Activated gamma-delta T cell treated with anti-CD3 and anti-CD28 coated beads, Interleukin-2, amount 50 U/mL, for 16 hours (primary cell): ENCODE measurements around the gene CASP8AP2.
A peak's percentile ranks its signal among the peaks of the same experiment; 100 is the strongest.
"Not testable (repeated sequence)": the region's sequence is repeated elsewhere in the genome, so short reads cannot be mapped to it uniquely, and the experiment has no call there.

Experiments used
- DNase-seq: peaks from one replicate; pipeline ENCODE4 v3.0.0-alpha.2; 2020; ENCODE audit warnings: low read depth

CASP8AP2 gene

GRCh38 chr6:89819336-89820130 is 10.1 kb upstream of the CASP8AP2 start, which contains the start of gene MDN1:
TSS of gene MDN1 (minus strand) at chr6:89819794. CDS start at chr6:89819607, 187 bp downstream.
- DNase-seq: peak; percentile 78

DNA sequence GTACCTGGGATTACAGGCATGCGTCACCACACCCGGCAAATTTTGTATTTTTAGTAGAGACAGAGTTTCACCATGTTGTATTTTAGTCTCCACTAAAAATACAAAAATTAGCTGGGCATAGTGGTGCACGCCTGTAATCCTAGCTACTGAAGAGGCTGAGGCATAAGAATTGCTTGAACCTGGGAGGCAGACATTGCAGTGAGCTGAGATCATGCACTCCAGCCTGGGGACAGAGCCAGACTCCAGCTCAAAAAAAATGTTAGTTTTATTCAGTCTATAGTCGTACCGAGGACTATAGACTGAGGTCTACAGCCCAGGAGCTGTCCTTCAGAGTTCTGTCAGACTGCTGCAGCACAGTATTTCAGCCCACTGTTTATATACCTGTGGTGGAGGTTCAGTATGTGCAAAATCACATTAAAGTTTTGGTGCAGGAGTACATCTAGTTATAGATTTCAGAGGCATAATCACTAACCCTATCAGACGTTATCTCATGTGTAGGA is 3.6 kb upstream of the CASP8AP2 start:
- DNase-seq: no peak

- not testable (repeated sequence) for DNase-seq
Measured at GRCh38 chr6:89828475-89828987, 1.1 kb upstream of the CASP8AP2 start.

DNA sequence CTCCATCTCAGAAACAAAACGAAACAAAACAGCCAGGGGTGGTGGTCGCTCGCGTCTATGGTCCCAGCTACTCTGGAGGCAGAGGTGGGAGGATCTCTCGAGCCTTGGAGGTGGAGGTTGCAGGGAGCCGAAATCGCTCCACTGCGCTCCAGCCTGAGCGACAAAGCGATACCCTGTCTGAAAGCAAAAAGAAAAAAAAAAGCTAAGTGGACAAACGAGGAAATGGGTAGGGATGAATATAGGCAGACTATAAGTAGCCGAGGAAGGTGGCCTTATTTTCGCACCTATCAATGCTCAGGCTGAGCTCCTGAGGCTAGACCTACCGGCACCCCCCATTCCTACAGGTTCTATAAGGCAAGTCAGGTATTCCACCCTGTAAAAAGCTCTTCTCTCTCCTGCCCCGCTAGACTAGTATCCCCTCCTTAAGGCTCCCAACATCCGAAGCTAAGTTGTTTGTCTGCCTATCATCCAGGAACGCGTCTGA is 650 bp upstream of the CASP8AP2 start:
- no peak for DNase-seq

DNA sequence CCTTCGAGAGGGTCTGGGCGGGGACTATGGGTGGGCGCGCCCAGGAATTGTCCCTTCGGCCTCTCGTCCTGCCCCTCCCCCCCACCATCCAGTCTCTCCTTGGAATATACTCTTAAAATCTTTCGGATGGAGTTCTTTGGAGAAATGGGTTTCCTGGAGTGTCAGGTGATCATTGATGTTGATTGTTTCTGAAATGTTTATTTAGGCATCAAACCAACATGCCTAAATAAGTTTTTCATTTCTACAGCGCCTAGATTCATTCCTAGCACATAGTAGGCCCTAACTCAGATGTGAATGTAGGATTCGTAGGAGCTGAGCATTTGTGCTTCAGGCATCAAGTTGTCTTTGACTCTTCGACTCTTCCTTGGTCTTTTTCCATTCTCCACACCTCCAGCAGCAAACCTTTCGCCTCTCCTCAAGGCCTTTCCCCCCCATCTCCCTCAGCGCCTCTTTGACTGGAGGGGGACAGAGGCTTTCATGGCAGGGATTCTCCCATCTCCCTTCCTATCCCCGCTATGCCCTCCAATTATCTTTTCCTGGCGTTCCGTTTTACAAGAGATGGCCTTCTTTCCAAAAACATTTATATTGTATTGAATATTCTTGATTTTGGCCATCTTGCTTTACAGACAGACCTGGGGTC is 610 bp downstream of the CASP8AP2 start:
- DNase-seq: no peak

- no peak for DNase-seq
Measured at GRCh38 chr6:89834884-89835792, 5.5 kb downstream of the CASP8AP2 start.

DNA sequence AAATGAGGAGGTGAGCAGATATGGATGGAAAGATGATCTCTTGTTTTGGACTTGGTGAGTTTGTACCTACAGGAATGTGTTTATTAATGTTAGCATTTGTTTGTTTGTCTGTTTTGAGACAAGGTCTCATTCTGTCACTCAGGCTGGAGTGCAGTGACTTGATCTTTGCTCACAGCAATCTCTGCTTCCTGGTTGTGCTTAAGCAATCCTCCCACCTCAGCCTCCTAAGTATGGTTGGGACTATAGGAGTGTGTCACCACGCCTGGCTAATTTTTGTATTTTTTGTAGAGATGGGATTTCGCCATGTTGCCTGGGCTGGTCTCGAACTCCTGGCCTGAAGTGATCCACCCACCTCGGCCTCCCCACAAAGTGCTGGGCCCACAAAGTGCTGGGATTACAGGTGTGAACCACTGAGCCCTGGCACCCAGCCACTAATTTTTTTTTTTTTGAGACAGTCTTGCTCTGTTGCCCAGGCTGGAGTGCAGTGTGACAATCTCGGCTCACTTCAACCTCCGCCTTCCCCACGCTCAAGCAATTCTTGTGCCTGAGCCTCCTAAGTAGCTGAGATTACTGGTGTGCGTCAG is 7.1 kb downstream of the CASP8AP2 start:
- DNase-seq: no peak

GRCh38 chr6:89840538-89840937 is 10.9 kb downstream of the CASP8AP2 start:
- DNase-seq: no peak

- no peak for DNase-seq
Measured at GRCh38 chr6:89842228-89842627, 12.5 kb downstream of the CASP8AP2 start.

DNA sequence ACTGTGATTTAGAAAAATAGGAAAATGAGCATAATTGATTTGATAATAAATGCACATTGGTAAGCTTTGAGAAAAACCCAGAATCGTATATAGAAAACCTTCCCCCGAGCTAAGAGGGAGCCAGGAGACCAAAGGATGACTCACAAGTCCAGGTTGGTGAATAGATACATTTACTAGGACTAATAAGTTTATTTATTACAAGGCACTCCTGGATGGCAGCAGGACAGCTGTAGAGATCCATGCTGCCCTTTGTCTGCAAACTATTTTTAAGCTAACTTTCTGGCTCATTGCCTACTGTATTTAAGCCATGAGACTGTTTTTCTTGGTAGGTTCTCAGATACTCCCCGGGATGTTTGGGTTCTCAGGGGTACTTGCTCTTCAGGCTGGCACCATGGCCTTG is 13.4 kb downstream of the CASP8AP2 start:
- no peak for DNase-seq

- DNase-seq: not testable (repeated sequence)
Measured at GRCh38 chr6:89847513-89847912, 17.8 kb downstream of the CASP8AP2 start.

GRCh38 chr6:89853068-89853467 is 23.4 kb downstream of the CASP8AP2 start:
- DNase-seq: no peak

GRCh38 chr6:89858041-89858440 is 28.4 kb downstream of the CASP8AP2 start:
- DNase-seq: no peak

DNA sequence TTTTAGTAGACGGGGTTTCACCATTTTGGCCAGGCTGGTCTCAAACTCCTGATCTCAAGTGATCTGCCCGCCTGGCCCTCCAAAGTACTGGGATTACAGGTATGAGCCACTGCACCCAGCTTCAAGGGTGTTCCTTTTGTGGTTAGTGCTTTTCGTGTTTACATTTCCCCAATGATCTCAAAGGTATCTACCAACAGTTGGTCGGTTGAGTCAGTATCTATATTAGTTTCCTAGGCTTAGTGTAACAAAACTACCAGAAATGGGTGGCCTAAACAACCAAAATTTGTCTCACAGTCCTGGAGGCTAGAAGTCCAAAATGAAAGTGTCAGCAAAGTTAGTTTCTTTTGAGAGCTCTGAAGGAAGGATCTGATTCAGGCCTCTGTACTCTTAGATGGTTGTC is 30.1 kb downstream of the CASP8AP2 start:
- DNase-seq: no peak

DNA sequence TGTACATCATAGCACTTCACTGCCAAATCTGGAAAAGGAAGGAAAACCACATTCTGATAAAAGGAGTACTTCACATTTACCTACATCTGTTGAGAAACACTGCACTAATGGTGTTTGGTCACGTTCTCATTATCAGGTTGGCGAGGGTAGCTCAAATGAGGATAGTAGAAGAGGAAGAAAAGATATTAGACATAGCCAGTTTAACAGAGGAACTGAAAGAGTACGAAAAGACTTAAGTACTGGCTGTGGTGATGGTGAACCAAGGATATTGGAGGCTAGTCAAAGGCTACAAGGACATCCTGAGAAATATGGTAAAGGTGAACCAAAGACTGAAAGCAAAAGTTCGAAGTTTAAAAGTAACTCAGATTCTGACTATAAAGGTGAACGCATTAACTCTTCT is 32.6 kb downstream of the CASP8AP2 start:
- DNase-seq: no peak

DNA sequence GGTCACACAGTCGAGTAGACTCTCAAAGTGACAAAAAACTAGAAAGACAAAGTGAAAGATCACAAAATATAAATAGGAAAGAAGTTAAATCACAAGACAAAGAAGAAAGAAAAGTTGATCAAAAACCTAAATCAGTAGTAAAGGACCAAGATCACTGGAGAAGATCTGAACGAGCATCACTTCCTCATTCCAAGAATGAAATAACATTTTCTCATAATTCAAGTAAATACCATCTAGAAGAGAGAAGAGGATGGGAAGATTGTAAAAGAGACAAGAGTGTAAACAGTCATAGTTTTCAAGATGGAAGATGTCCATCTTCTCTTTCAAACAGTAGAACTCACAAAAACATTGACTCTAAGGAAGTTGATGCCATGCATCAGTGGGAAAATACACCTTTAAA is 33.0 kb downstream of the CASP8AP2 start:
- DNase-seq: no peak

DNA sequence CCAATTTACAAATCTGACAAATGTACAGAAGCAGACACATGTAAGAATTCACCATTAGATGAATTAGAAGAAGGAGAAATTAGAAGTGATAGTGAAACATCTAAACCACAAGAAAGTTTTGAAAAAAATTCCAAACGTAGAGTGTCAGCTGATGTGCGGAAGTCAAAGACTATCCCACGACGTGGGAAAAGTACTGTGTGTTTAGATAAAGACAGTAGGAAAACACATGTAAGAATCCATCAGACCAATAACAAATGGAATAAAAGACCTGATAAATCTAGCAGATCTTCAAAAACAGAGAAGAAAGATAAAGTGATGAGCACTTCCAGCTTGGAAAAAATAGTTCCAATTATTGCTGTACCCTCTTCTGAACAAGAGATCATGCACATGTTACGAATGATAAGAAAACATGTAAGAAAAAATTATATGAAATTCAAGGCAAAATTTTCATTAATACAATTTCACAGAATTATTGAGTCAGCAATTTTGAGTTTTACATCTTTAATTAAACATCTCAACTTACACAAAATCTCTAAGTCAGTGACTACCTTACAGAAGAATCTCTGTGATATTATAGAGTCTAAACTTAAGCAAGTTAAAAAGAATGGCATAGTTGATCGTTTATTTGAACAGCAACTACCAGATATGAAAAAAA is 36.5 kb downstream of the CASP8AP2 start:
- DNase-seq: no peak

DNA sequence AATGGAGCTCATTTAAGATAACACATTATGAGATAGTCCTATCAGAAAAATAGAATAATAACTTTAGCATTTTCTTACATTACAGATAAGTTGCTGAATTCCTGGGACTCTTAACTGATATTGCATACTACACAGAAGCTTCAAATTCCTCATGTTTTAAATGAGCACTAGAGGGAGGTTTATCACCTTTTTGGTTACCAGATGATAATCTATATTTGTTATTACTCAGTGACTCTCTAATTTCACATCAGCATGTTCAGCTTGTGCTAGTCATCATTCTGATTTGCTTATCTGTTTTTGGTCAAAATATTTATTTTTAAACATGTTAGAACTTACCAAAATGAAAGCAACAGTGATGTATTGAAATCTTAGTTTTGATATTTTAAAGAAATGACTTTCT is 44.0 kb downstream of the CASP8AP2 start:
- no peak for DNase-seq

DNA sequence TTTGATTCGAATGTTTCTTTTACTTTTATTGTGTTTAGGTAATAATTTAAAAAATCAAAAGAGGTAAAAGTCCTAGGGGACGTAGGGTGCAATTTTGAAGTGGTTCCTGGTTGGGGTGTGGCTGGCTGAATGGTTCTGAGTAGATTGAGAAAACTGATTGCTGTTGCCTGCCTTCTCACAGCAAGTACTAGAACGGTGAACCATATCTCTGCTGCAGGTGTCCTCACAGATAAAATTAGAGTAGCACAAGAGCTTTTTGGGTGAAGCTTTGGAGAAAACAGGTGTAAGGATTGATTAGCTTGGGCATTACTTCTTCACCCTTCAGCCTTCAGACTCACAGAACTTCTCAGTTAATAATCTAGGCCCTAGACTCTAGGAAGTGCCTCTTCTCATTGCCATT is 44.8 kb downstream of the CASP8AP2 start:
- DNase-seq: no peak

DNA sequence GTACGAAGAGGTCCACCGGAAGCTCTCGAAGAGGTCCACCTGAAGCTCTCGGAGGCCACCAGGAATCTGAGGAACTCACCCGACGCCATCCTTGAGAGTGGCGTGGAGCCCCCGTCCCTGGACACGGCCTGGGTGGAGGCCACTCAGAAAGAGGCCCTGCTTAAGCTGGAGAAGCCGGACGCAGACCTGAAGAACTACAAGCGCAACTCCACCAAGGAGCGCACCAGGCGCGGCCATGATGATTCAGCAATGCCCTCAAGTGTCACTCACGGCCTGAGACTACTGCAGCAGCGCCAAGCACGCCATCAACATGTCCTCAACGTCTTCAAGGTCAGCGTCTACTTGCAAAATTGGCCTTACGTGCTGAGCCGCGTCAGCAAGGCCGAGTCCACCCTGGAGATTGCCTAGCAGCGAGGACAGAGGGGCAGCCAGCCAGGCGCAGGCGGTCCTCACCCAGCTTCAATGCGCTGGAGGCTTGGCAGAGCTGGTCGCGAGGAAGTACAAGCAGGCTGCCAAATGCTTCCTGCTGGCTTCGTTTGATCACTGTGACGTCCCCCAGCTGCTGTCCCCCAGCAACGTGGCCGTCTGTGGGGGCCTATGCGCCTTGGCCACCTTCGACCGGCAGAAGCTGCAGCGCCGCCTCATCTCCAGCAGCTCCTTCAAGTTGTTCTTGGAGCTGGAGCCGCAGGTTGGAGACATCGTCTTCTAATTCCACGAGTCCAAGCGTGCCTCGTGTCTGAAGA is 56.9 kb downstream of the CASP8AP2 start:
- no peak for DNase-seq
